Transverse colon (tissue), 4 donors: ENCODE data around the gene CFAP52.
"Not testable (repeated sequence)": the region's sequence is repeated elsewhere in the genome, so short reads cannot be mapped to it uniquely, and the experiment has no call there.

ENCODE experiments used
- CTCF ChIP-seq, 5 experiments: fragments of 200-600 bp in 3 of 5; fragments of 450-650 bp in 2 of 5; sonication (generic) in 3 of 5; IDR thresholded peaks; 1 replicate in 2 of 5; 2 replicates in 3 of 5; pipeline ENCODE4 v1.5.1; 2016 to 2017; ENCODE audit warnings: antibody characterized with exemption in 5 of 5, inconsistent platforms in 3 of 5, mild to moderate bottlenecking in 2 of 5, moderate library complexity in 1 of 5
- POLR2AphosphoS5 ChIP-seq, 3 donors: sonication (generic); formaldehyde crosslinking; IDR thresholded peaks; one replicate each; pipeline ENCODE4 v1.6.1; 2016; ENCODE audit warnings: antibody characterized with exemption in 3 of 3

GRCh38 chr17:9604583-9604982 lies 28.1 kb downstream of the CFAP52 start:
- TF ChIP-seq POLR2AphosphoS5, CTCF (IDR thresholded peaks at IDR 0.05): not testable (repeated sequence)
